ENCODE results near the gene PLCD3. TPM values are rescaled to one million over a fixed set of nuclear protein-coding genes. Genes with fewer than 3 reads are reported as not detected.

The PLCD3 gene
- total and polyA plus RNA-seq, 2 of the 4 experiments (the other 2 are of a cell fraction) = 5.6 to 36.6 TPM

DNA sequence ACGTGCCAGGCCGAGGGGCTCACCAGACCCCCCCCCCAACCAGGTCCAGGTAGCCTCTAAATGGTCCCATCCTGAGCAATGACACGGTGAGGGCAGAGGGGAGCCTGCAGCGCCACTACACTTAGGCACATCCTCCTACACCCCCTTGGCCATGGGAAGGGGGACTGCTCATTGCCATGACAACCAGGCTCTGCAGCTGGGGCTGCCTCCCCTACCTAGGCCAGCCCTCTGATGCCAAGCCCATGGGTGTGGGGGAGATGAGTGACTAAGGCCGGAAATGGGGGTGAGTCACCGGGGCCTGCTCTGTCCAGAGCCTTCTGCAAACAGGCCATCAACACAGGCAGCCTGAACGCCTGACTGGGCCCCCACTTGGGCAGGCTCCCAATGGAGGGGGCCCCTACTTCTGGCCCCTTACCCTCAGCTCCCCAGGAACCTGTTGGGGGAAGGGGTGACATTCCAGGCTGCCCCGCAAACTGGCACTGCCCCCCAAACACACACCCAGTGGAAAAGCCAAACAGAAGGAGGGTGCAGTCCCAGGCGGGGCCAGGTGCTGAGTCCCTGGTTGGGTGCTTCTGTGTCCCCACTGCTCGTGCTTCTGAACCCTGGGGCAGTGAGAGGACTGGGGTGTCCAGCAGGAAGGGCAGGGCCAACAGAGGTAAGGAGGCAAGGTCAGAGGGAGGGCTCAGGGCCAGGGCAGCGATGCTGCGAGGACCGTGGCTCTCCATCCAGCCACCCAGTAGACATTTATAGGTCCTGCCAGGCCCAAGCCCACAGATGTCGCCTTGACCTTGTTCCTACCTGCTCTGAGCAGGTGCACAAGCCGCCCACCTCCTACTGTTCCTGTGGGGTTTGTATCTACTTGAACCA lies 8.2 kb downstream of the PLCD3 start:
- Histone ChIP-seq H2AK9ac (replicated peaks; ENCODE audit: low read depth, low read length, poor library complexity) (peak overlapping the region; percentile 99), H3K9me3 (ENCODE audit: control insufficient read depth, insufficient read depth, low read length) (no peaks in the 10 kb centered on the region), H2BK15ac (ENCODE audit: low read depth, low read length) (peak overlapping the region; percentile 95), H3K9ac (ENCODE audit: low read depth, low read length) (peak overlapping the region; percentile 46), H3K4me1 (ENCODE audit: control insufficient read depth, insufficient read depth, low read length) (peaks cover 35% of the 10 kb centered on the region), H4K91ac (ENCODE audit: insufficient read depth, low read depth, low read length) (peak overlapping the region; percentile 99), H2BK120ac (ENCODE audit: low read depth, low read length) (peak overlapping the region; percentile 100), H4K8ac (ENCODE audit: low read depth in 2 of 2, low read length in 2 of 2) (peak overlapping the region; percentile 92 to 95), H3K18ac (ENCODE audit: low read depth, low read length) (peak overlapping the region; percentile 97), H3K4me2 (ENCODE audit: low read depth, low read length) (peak overlapping the region; percentile 69), H3K4ac (ENCODE audit: low read depth, low read length) (peak overlapping the region; percentile 100), H3K14ac (replicated peaks; ENCODE audit: low read depth, low read length) (peak overlapping the region; percentile 95), H2AFZ (replicated peaks; ENCODE audit: low read length, poor library complexity) (peak overlapping the region; percentile 74), H3K56ac (ENCODE audit: extremely low read depth, insufficient read depth, low read length) (peak overlapping the region; percentile 75; the same call in 1 of the 2 replicates), H4K5ac (ENCODE audit: low read depth, low read length) (peak overlapping the region; percentile 99), H3K4me3 (ENCODE audit: insufficient read depth, low read depth, low read length) (no peak overlapping the region), H3K23ac (ENCODE audit: low read depth, low read length) (peak overlapping the region; percentile 97), H3K9me1 (ENCODE audit: insufficient read depth, low read length) (peaks cover 31% of the 10 kb centered on the region), H3K36me3 (ENCODE audit: control insufficient read depth, insufficient read depth, low read length) (peaks cover 9% of the 10 kb centered on the region; the same call in 1 of the 2 replicates), H2BK5ac (ENCODE audit: low read depth, low read length, poor library complexity, severe bottlenecking) (peak overlapping the region; percentile 99), H3K27ac (ENCODE audit: insufficient read depth, low read length) (peak overlapping the region; percentile 98), H2BK20ac (ENCODE audit: low read depth, low read length) (peak overlapping the region; percentile 99), H2AK5ac (ENCODE audit: low read depth, low read length) (peak overlapping the region; percentile 100), H4K20me1 (ENCODE audit: insufficient read depth, low read length) (no peaks in the 10 kb centered on the region), H3K27me3 (ENCODE audit: control insufficient read depth, insufficient read depth, low read length) (no peaks in the 10 kb centered on the region), H3K79me1 (ENCODE audit: low read depth in 1 of 2, low read length in 2 of 2) (peaks cover 56 to 73% of the 10 kb centered on the region in 2 experiments)
- dilution Hi-C loops (cut with HindIII; ENCODE audit: low sequenced_read_pairs, unreplicated experiment) (no loop called here), in situ Hi-C loops (cut with MboI; ENCODE audit: low sequenced_read_pairs) (no loop called here), intact Hi-C loops (cut with micrococcal nuclease) (no loop called here)
- DNase-seq (peak; percentile 91), ATAC-seq (ENCODE audit: low read depth) (peak; percentile 89)
- BruUV-seq (replicated peaks) = no TSS peak
- ChIA-PET POLR2A (ENCODE audit: unreplicated experiment) (no interaction called here), CTCF (interaction anchor here (0.7 to 1.7 kb wide), 2 partner anchors 11 to 153 kb away, joined by 4 to 5 read pairs; partner anchors contain the start of gene ACBD4)
- 100% methylated on average over 1 of the region's 15 CpGs; no CpG with 5 or more reads in 1 of the 2 experiments for WGBS, 2 experiments (ENCODE audit: extremely low coverage in 2 of 2, insufficient read length in 1 of 2)
- TF ChIP-seq USF2 (IDR thresholded peaks at IDR 0.05; ENCODE audit: low read depth, low read length) (no peak), POLR2A (IDR thresholded peaks at IDR 0.05; ENCODE audit: low read depth, low read length) (no peak), RCOR1 (IDR thresholded peaks at IDR 0.05; ENCODE audit: insufficient replicate concordance, low read length) (no peak), FOS (IDR thresholded peaks at IDR 0.05; ENCODE audit: low read depth, low read length) (peak; percentile 99), BHLHE40 (IDR thresholded peaks at IDR 0.05; ENCODE audit: low read depth, low read length) (peak; percentile 58), RAD21 (IDR thresholded peaks at IDR 0.05; ENCODE audit: low read length) (no peak), NFE2L2 (IDR thresholded peaks at IDR 0.05; ENCODE audit: low read depth, low read length) (0 out of 2 replicates have a peak, but pooled peaks have one; percentile 25), MAZ (IDR thresholded peaks at IDR 0.05; ENCODE audit: borderline replicate concordance, low read depth, low read length) (peak; percentile 59; the same call in 1 of the 2 replicates), RFX5 (IDR thresholded peaks at IDR 0.05; ENCODE audit: low read depth, low read length) (no peak), CHD1 (IDR thresholded peaks at IDR 0.05; ENCODE audit: low read depth, low read length) (no peak), SMC3 (IDR thresholded peaks at IDR 0.05; ENCODE audit: low read depth, low read length) (no peak)
- TF ChIP-seq, protein P1, sequence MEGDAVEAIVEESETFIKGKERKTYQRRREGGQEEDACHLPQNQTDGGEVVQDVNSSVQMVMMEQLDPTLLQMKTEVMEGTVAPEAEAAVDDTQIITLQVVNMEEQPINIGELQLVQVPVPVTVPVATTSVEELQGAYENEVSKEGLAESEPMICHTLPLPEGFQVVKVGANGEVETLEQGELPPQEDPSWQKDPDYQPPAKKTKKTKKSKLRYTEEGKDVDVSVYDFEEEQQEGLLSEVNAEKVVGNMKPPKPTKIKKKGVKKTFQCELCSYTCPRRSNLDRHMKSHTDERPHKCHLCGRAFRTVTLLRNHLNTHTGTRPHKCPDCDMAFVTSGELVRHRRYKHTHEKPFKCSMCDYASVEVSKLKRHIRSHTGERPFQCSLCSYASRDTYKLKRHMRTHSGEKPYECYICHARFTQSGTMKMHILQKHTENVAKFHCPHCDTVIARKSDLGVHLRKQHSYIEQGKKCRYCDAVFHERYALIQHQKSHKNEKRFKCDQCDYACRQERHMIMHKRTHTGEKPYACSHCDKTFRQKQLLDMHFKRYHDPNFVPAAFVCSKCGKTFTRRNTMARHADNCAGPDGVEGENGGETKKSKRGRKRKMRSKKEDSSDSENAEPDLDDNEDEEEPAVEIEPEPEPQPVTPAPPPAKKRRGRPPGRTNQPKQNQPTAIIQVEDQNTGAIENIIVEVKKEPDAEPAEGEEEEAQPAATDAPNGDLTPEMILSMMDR (conservative IDR thresholded peaks at IDR 0.05; ENCODE audit: low read depth, low read length) = no peak
- TF ChIP-seq, protein P2, sequence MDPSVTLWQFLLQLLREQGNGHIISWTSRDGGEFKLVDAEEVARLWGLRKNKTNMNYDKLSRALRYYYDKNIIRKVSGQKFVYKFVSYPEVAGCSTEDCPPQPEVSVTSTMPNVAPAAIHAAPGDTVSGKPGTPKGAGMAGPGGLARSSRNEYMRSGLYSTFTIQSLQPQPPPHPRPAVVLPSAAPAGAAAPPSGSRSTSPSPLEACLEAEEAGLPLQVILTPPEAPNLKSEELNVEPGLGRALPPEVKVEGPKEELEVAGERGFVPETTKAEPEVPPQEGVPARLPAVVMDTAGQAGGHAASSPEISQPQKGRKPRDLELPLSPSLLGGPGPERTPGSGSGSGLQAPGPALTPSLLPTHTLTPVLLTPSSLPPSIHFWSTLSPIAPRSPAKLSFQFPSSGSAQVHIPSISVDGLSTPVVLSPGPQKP (IDR thresholded peaks at IDR 0.05; ENCODE audit: borderline replicate concordance, low read depth, low read length) = no peak
